ENCODE measurements around the gene TMEM232.

The TMEM232 gene

DNA sequence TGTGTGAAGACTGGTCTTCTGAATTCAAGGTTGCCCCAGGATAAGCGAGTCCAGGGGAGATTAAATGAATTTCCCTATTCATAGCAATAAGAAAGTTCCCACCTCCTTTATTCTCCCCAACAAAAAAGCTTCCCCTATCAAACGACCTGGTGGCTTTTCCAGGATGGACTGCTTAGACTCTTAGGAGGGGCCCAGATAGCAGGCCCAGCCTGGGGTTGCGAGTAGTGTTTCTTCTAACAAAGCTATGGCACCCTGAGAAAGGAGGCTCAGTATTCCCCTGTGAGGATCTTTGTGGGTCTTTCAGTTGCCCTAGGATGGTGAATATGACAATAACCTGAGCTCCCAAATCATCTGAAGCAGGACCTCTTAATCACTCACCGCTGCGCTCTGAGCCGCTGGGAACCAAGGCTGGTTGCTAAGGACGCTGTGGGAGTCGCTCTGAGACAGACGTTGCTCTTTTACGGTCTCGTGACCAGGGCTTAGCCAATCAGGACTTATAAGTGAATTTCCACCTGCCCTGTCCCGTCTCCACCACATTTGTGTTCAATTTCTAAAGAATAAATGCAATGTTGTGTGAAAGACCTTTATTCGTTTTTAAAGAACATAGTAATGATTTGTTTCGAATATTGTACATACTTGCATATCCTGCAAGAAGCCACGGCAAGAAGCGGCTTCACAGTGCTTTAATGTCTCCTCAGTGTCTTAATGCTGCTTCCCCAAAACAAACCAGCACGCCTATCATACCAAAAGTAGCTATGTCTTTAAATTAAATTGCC is at the start of gene TMEM232:
TSS of gene TMEM232 (minus strand) at position 423 of the 776 bp plus-strand sequence. CDS start 59,319 bp downstream, outside the sequence.
- TF ChIP-seq, protein P1, sequence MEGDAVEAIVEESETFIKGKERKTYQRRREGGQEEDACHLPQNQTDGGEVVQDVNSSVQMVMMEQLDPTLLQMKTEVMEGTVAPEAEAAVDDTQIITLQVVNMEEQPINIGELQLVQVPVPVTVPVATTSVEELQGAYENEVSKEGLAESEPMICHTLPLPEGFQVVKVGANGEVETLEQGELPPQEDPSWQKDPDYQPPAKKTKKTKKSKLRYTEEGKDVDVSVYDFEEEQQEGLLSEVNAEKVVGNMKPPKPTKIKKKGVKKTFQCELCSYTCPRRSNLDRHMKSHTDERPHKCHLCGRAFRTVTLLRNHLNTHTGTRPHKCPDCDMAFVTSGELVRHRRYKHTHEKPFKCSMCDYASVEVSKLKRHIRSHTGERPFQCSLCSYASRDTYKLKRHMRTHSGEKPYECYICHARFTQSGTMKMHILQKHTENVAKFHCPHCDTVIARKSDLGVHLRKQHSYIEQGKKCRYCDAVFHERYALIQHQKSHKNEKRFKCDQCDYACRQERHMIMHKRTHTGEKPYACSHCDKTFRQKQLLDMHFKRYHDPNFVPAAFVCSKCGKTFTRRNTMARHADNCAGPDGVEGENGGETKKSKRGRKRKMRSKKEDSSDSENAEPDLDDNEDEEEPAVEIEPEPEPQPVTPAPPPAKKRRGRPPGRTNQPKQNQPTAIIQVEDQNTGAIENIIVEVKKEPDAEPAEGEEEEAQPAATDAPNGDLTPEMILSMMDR (IDR thresholded peaks at IDR 0.05; ENCODE audit: low read length, missing control alignments): no peak
- DNase-seq (ENCODE audit: low read depth): peak; percentile 83
- H3K4me3 ChIP-seq (replicated peaks; ENCODE audit: low read depth, low read length): peak within 1 kb of the TSS; percentile 45

DNA sequence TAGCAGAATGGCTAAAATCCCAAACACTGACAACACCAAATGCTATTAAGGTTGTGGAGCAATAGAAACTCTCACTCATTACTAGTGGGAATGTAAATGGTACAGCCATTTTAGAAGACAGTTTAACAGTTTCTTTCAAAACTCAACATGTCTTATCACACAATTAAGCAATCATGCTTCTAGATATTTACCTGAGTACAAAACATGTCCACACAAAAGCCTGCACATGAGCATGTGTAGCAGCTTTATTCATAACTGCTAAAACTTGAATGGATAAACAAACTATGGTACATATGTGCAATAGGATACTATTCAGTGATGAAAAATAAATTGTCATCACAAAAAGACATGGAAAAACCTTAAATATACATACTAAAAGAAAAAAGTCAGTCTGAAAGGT is 43.8 kb upstream of the TMEM232 start:
- no peak overlapping the region for H3K4me3 ChIP-seq (replicated peaks; ENCODE audit: low read depth, low read length)
- TF ChIP-seq, protein P1 (IDR thresholded peaks at IDR 0.05; ENCODE audit: low read length, missing control alignments): no peak
- no peak for DNase-seq (ENCODE audit: low read depth)

DNA sequence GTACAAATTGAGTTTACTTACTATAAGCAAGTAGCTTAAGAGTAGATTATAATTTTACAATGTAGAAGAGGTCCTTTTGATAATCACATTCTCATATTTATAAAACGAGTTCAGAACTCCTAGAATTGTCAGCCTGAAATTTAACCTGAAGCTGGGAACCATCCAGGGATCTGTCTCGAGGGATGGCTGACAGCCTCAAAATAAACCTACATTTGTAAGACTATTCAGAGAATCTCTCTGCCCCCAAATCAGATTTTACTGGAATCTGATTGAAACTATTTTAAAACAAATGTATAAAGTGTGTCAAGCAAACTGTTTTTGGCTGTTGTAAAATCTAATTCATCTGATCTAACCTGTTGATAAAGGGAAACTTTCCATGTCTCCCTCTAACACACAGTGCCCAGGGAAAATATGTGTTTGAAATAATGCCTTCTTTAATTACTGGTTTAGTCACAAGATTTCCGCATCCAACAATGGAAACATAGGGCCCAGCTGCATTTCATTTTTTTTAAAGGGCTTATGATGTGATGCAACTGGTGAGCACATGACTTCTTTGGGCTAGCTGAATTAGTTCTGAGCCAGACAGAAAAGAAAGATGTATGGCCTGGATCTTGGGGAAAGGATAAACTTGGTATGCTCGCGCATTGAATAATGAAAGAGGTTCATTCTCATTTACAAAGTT is 42.7 kb upstream of the TMEM232 start:
- peak; percentile 90 for DNase-seq (ENCODE audit: low read depth)
- TF ChIP-seq, protein P1 (IDR thresholded peaks at IDR 0.05; ENCODE audit: low read length, missing control alignments): no peak
- H3K4me3 ChIP-seq (replicated peaks; ENCODE audit: low read depth, low read length): no peak overlapping the region

DNA sequence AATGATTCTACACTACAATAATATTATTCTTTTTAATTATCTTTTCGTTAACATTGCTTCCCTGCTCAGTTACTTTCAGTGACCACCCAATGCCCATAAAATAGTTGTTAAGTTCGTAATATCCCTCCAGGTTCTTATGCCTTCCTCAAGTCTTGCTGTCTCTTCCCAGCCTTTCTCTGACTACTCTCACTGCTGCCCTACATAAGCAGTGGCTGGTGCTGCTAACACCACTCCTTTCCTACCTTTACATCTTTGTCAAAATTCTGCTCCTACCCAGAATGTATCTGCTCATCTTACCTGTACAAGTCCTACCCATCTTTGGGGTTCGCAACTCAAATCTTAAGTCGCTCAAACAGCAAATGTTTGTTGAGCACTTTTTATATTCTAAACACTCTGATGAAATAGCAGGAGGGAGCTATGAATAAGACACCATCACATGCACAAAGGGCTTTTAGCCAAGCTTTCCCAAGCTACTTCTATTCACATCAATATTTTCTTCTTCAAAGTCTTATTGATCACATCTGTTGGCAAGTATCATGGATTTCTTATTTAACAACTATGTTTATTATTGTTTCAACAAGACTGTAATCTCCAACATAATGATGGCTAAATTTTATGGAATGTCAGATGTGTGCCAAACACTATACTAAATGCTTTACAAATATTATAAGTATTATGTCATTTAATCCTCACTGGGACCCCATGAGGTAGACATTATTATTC is 41.8 kb upstream of the TMEM232 start:
- peak; percentile 53 for DNase-seq (ENCODE audit: low read depth)
- TF ChIP-seq, protein P1 (IDR thresholded peaks at IDR 0.05; ENCODE audit: low read length, missing control alignments): no peak
- no peak overlapping the region for H3K4me3 ChIP-seq (replicated peaks; ENCODE audit: low read depth, low read length)

DNA sequence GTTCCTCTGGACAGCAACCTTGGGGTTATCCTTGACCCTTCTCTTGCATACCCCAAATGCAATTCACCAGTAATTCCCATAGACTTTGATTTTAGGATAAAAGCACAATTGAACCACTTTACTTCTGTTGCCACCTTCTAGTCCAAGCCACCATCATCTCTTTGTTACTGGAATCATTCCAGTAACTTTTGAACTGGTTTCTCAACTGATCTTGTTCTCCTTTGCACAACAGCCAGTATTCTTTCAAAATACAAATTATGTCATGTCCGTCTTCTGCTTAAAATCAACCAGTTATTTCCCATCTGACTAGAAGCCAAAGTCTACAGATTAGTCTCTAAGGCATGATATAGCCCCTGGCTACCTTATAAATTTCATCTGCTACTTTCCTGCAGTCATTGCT is 33.7 kb upstream of the TMEM232 start:
- H3K4me3 ChIP-seq (replicated peaks; ENCODE audit: low read depth, low read length): no peak overlapping the region
- TF ChIP-seq, protein P1 (IDR thresholded peaks at IDR 0.05; ENCODE audit: low read length, missing control alignments): no peak
- no peak for DNase-seq (ENCODE audit: low read depth)

DNA sequence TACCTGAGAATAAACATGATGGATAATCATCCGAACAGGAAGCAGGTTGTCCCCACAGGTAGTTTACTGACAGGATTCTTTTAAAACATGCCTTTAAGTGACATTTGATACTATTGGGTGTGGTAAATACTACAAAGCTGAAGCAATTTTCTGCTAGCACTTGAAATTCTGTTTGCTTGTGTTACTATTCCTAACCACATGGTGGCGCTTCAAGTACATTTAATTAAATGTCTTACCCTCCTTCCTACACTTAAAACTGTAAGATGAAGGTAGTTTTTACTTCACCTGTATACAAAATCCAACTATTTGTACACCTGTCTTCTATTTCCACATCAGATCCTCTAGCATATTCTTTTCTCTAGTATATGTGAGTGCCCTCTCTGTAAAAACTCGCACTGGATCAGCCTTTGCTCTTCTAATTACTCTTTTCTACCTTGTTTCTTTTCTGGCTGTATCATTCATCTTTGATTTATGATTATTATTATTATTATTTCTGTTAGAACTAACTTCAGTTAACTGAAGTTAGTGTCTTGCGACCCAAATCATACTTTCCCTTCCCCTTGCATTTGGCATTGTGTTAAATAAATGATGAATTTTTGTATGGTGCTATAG is 30.8 kb upstream of the TMEM232 start:
- no peak overlapping the region for H3K4me3 ChIP-seq (replicated peaks; ENCODE audit: low read depth, low read length)
- peak; percentile 77 for DNase-seq (ENCODE audit: low read depth)
- TF ChIP-seq, protein P1 (IDR thresholded peaks at IDR 0.05; ENCODE audit: low read length, missing control alignments): peak; percentile 63
